Measurements from ENCODE around the gene TMEM14C.
"Not testable (repeated sequence)": the region's sequence is repeated elsewhere in the genome, so short reads cannot be mapped to it uniquely, and the experiment has no call there.

TMEM14C gene

DNA sequence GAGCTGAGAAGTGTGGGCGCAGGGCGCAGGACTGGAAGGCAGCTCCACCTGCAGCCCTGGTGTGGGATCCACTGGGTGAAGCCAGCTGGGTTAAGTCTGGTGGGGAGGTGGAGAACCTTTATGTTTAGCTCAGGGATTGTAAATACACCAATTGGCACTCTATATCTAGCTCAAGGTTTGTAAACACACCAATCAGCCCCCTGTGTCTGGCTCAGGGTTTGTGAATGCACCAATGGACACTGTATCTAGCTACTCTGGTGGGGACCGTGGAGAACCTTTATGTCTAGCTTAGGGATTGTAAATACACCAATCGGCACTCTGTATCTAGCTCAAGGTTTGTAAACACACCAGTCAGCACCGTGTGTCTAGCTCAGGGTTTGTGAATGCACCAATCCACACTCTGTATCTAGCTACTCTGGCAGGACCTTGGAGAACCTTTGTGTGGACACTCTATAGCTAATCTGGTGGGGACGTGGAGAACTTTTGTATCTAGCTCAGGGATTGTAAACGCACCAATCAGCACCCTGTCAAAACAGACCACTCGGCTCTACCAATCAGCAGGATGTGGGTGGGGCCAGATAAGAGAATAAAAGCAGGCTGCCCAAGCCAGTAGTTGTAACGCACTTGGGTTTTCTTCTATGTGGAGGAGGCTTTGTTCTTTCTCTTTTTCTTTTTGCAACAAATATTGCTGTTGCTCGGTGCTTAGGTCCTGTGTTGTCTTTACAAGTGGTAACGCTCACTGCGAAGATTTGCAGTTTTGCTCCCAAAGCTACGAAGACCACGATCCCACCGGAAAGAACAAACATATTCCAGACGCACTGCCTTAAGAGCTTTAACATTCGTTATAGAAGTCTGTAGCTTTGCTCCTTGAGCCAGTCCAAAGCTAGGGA, 1.7 kb upstream of the TMEM14C start:
- not testable (repeated sequence) for DNase-seq (ENCODE audit: low read depth)

DNA sequence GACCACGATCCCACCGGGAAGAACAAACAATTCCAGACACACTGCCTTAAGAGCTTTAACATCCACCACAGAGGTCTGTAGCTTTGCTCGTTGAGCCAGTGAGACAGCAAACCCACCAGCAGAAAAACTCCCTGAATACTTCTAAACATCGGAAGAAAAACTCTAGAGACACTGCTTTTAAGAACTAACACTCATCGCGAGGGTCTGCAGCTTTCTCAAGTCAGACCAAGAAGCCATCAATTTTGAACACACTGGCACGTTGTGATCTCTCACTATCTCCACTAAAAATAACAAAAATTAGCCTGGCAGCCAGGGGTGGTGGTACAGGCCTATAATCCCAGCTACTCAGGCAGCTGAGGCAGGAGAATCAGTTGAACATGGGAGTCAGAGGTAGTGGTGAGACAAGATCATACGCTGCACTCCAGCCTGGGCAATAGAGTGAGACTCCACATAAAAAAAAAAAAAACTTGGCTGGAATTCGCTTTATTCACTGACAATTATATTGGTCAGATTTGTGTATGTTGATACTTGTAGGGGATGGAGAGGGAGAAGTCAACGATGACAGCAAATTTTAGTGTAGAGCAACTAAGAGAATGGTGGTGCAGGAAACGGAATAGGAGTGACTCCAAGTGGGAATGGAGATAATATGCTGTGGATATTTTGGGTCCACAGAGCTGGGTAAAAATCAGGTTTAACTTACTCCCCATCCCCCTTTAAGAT, 860 bp upstream of the TMEM14C start:
- DNase-seq (ENCODE audit: low read depth) = no peak

DNA sequence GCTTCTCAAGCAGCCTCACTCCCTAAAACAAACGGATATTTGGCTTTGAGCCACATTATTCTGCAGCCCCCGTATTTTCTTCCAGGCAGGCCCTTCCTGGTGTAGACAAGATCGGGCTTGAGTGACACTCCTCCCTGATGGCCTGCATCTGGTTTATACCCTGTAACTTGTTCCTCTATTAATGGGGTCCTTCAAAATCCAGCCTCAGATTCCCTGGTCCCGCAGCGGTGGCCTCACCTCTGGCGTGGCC, 375 bp upstream of the TMEM14C start:
- no peak for DNase-seq (ENCODE audit: low read depth)

DNA sequence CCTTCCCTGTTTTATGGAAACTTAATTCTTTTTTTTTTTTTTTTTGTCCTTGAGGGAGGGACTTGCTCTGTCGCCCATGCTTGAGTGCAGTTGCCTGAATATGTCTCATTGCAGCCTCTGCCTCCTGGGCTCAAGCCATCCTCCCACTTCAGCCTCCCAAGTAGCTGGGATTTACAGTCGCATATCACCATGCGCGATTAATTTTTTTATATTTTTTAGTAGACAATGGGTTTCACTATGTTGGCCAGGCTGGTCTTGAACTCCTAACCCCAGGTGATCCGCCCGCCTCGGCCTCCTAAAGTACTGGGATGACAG, 654 bp downstream of the TMEM14C start:
- DNase-seq (ENCODE audit: low read depth) = no peak

DNA sequence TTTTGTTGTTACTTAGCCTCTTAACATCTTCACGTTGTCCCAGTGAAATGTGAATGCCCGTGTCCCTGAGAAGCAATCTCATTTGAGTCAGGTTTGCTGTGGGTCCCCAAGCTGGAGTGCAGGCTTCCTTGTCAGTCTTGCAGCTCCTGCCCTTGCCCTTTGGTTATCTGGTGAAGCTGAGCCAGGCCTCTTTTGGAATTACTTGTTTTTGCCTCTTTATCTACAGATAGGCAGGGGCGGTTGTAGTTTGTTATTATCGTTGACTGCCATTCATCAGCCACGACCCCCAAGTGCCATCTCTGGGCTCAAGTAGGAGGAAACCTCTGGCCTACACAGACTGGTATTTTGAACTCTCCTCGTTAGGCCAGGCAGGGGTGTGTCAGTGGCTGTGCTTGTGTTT, 2.2 kb downstream of the TMEM14C start:
- DNase-seq (ENCODE audit: low read depth) = no peak

DNA sequence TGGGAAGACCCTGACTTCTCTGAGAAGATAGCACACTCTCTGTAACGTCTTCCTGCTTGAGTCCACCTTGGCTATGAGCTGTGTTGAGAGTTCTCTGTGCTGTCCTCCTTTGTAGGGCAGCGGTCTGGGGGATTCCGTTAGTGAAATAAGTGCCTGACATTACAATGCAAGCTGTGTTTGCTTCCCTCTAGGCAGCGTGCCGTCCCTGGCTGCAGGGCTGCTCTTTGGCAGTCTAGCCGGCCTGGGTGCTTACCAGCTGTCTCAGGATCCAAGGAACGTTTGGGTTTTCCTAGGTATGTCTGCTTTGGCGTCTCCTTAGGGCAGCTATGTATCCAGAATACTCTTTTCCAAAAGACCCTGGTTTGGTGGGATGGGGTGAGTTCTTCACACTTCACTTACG, 2.8 kb downstream of the TMEM14C start:
- DNase-seq (ENCODE audit: low read depth) = no peak

DNA sequence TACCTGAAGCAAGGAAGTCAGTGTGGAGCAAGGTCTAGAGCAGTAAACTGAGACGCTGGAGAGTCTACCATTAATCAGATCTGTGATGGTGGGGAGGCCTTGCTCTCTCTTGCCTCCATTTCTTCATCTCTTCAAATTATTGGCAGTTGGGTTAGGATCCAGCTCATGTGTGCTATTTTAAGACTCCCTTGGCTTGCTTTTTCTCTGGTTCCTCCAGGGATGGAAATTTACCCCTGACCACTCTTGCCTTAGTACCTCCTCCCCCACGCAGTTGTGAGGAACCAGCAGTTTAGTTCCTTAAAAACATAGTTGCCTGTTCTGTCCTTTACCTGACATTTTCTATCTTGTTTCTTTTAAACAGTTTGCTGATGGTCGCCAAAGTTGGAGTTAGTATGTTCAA, 7.4 kb downstream of the TMEM14C start:
- no peak for DNase-seq (ENCODE audit: low read depth)

DNA sequence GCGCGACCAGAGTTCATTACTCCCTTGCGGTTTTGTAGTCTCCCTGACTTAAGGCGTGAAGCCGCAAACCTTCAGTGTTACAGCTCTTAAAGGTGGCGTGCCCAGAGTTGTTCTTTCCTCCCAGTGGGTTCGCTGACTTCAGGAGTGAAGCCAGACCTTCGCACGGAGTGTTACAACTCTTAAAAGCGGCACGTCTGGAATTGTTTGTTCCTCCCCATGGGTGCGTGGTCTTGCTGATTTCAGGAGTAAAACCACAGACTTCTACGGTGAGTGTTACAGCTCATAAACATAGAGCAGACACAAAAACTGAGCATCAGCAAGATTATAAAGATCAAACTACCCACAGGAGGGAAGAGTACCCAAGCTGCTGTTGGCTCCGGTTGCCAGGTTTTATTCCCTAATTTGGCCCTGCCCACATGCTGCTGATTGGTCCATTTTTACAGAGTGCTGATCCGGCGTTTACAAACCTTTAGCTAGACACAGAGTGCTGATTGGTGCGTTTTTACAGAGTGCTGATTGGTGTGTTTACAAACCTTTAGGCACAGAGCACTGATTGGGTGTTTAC, 10.4 kb downstream of the TMEM14C start:
- DNase-seq (ENCODE audit: low read depth) = no peak

DNA sequence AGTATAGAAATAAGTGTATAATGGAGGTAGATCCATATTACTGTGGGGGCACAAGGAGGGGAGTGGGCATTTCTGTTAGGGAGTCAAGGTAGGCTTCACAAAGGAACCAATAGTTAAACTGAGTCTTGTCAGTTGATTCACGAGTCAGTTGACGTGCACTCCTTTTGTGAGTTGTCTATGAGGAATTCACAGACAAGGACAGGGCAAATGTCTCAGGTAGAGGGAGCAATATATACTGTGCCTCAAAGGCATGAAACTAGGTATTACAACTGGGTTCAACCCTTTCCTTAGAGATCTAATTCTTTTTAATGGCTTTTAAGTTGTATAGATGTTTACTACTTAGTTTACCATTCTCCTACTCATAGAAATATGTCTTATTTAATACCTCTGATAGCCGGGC, 11.0 kb downstream of the TMEM14C start:
- no peak for DNase-seq (ENCODE audit: low read depth)

DNA sequence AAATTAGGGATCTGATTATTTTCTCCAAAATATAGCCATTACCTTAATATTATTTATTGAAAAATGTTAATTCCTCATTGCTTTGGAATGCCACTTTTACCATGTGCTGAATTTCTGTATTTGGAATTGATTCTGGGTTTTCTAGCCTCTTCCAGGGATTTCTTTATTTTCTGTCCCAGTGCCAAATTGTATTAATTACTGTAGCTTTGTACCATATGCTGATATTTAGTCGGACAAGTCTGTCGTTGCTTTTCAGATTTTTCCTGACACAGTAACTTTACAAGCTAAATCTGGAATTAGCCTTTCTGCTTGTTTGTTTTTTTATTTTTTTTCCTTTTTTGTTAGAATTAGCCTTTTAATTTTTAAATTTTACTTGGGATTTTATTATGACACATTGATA, 13.9 kb downstream of the TMEM14C start:
- DNase-seq (ENCODE audit: low read depth) = no peak

DNA sequence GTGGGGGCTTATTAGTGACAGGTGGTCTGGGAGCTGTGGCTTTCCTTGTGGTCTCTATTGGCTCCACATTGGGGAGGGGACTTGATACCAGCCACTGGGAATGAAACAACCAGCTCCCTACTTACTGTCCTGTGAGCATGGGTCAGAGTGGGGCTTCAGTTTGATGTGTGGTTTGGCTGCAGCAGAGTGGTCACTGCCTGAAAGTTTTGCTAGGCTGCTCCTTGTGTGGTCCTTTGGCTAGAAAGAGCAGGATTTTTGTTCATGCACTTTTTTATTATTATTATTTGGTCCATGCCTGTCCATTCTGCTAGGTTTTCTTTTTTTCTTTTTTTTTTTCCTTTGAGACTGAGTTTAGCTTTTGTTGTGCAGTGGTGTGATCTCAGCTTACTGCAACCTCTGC, 17.2 kb downstream of the TMEM14C start:
- DNase-seq (ENCODE audit: low read depth) = no peak

DNA sequence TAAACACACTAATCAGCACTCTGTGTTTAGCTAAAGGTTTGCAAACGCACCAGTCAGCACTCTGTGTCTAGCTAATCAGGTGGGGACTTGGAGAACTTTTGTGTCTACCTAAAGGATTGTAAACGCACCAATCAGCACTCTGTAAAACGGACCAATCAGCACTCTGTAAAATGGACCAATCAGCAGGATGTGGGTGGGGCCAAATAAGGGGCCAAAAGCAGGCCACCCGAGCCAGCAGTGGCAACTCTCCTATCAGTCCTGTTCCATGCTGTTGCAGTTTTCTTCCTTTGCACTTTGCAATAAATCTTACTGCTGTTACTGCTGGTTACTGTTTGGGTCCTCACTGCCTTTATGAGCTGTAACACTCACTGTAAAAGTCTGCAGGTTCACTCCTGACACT, 18.8 kb downstream of the TMEM14C start:
- DNase-seq (ENCODE audit: low read depth) = not testable (repeated sequence)

DNA sequence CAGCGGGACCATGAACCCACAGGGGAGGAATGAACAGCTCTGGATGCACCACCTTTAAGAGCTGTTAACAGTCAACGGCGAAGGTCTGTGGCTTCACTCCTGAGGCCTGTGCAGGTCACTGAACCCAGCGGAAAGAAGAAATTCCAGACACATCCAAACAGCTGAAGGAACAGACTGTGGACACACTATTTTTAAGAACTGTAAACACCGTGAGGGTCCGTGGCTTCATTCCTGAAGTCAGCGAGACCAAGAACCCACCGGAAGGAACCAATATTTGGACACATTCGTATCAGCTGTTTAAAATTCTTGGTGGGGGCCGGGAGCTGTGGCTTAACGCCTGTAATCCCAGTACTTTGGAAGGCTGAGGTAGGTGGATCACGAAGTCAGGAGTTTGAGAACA, 19.4 kb downstream of the TMEM14C start:
- DNase-seq (ENCODE audit: low read depth) = no peak

DNA sequence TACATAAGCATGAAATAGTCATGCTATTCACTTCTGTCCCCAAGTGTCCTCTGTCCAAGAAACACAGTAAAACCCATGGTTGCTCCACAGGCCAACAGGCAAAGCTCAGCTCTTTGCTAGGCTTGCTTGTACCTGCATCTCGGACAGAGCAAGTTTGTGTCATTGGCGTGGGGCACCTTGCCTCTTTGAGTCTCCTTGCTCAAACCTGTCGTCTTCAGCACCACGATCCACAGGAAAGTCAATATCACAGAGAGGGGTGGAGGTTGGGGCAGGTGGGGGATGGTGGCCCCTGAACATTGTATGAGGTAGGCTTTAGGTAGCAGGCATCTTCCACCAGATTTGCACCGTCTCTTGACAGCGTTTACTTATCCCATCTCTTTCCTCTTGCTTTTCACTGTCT, 20.6 kb downstream of the TMEM14C start:
- DNase-seq (ENCODE audit: low read depth) = no peak

DNA sequence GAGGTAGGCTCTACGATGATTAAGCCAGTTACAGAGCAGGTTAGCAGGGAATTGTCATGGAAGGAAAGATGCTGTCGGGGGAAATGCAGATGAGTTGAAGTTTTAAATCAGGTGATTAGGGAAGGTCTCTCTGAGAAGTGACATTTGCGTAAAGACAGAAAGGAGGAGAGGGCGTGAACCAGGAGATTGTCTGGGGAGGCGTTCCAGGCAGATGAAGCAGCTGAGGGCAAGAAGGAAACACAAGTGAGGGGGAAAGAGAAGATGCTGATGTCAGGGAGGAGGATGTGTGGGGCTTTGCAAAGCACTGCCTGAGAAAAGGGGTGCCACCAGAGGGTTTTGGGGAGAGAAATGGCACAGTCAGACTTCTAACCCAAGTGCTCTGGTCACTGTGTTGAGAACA, 22.2 kb downstream of the TMEM14C start:
- no peak for DNase-seq (ENCODE audit: low read depth)

DNA sequence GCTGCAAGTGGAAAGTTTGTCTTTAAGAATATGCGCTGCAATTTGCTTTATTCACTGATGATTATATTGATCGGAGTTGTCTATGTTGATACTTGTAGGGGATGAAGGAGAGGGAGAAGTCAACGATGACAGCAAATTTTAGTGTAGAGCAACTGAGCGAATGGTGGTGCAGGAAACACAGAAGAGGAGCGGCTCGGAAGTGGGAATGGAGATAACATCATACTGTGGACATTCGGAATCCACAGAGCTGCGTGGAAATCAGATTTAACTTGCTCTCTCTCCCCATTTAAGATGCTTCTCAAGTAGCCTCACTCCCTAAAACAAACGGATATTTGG, 24.0 kb downstream of the TMEM14C start:
- DNase-seq (ENCODE audit: low read depth) = no peak

DNA sequence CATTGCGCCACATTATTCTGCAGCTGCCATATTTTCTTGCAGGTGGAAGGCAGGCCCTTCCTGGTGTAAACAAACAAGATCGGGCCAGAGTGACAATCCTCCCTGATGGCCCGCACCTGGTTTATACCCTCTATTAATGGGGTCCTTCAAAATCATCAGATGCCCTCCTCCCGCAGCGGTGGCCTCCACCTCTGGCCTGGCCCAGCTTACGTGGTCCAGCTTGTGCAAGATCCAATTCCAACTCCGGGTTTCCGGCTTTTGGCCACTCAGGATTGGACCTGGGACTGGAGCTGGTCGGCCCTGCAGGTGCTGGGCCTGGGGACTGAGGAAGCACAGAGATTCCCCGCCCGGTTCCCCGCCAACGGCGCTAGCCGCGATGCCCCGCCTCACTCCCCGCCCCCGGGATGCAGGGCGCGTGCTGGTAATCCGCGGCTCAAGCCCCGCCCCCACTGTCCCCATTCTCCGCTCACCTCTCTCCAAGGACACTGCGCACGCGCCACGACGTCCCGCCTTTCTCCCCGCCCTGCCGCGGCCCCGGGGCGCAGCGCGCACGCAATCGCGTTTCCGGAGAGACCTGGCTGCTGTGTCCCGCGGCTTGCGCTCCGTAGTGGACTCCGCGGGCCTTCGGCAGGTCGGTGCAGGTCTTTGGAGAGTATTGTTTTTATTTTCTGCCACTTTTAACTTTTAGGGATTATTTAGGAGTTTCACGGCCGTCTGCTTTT, 24.5 kb downstream of the TMEM14C start, which contains the start of gene TMEM14B:
TMEM14B (plus strand) TSS at position 555 of the 722 bp plus-strand sequence. CDS start 1,441 bp downstream, outside the sequence.
- DNase-seq (ENCODE audit: low read depth) = peak; percentile 99

DNA sequence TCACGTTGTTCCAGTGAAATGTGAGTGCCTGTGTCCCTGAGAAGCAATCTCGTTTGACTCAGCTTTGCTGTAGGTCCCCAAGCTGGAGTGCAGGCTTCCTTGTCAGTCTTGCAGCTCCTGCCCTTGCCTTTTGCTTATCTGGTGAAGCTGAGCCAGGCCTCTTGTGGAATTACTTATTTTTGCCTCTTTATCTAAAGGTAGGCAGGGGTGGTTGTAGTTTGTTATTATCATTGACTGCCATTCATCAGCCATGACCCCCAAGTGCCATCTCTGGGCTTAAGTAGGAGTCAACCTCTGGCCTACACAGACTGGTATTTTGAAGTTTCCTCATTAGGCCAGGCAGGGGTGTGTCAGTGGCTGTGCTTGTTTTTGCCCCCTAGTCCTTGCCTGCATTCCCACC, 26.9 kb downstream of the TMEM14C start:
- DNase-seq (ENCODE audit: low read depth) = no peak

DNA sequence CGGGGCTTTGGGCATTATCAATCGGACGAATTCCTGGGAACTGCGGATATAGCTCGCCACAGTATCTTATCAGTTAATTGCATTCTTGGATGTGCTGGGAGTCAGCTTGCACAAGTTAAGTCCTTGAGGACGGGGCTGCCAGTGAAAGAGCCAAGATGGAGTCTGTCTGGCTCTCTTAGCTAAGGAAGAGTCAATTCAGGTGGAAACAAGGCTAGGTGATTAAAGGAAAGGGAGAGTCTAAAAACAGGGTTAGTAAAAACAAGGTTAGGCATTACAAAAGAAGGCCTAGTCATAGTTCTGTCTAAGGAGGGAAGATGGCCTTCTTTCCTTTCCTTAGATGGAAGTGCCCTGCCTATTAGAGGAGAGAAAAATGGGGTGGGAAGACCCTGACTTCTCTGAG, 27.7 kb downstream of the TMEM14C start:
- not testable (repeated sequence) for DNase-seq (ENCODE audit: low read depth)

DNA sequence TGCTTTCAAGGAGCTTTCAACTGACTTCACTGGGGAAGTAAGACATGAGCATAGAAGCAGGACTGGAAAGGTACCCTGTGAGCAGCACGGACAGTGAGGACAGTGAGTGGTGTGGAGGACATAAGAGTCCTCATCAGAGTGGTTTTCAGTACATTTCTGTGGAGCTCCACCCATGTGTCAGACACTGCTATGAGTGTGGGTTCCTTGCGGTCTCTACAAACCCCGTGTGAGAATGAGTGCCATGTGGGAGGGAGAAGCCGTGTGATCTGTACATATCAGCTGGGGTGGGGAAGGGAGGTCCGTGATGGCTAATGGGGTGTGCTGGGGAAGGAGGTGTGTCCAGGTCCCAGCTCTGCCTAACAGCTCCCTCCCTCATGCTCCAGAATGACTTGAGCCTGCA, 28.9 kb downstream of the TMEM14C start:
- DNase-seq (ENCODE audit: low read depth) = not testable (repeated sequence)

DNA sequence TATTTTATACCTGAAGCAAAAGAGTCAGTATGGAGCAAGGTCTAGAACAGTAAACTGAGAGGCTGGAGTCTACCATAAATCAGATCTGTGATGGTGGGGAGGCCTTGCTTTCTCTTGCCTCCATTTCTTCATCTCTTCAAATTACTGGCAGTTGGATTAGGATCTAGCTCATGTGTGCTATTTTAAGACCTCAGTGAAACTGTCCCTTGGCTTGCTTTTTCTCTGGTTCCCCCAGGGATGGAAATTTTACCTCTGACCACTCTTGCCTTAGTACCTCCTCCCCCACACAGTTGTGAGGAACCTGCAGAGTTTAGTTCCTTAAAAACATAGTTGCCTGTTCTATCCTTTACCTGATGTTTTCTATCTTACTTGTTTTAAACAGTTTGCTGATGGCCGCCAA, 33.2 kb downstream of the TMEM14C start:
- no peak for DNase-seq (ENCODE audit: low read depth)

DNA sequence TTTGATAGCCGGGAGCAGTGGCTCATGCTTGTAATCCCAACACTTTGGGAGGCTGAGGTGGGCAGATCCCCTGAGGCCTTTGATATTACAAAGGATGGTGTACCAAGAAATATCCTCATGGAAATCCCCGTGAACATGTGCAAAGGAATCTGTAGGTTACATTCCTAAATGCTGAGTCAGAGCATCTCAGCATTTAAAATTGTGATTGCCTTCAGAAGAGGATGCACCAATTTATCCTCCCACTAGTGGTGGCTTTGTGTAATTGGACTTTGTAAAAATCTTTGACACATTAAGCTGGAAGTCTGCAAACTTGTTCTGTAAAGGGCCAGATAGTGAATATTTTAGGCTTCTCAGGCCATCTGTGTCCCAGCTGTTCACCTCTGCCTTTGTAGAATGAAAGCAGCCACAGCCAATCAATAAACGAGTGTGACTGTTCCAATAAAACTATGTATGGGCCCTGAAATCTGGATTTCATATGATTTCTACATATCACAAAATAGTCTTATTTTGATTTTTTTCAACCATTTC, 36.5 kb downstream of the TMEM14C start:
- no peak for DNase-seq (ENCODE audit: low read depth)

DNA sequence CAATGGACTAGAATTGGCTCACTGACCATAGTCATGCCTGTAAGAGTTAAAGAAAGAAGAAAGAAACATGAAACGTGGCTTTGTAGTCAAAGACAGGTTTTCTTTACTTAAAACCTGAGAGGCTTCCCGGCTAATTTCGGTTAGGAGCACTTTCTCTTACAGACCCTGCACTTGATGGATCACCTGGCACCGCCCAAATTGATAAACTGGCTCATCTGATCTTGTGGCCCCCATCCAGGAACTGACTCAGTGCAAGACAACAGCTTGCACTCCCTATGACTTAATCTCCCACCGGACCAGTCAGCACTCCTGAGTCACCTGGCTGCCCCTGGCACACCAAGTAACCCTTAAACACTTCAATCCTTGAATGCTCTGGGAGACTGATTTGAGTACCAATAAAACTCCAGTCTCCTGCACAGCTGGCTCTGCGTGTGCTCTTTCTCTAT, 37.0 kb downstream of the TMEM14C start:
- no peak for DNase-seq (ENCODE audit: low read depth)
